GM21526 (cell line): ENCODE results near the gene KLHL30.

Experiments used
- ATAC-seq: cut with Tn5 transposase; IDR thresholded peaks from one replicate; pipeline ENCODE4 v1.9.1; 2021; ENCODE audit warnings: moderate library complexity; ENCODE audit not compliant: unreplicated experiment, low FRiP score

The KLHL30 gene

GRCh38 chr2:238130111-238130695 is 8.3 kb upstream of the KLHL30 start:
- ATAC-seq: no peak

DNA sequence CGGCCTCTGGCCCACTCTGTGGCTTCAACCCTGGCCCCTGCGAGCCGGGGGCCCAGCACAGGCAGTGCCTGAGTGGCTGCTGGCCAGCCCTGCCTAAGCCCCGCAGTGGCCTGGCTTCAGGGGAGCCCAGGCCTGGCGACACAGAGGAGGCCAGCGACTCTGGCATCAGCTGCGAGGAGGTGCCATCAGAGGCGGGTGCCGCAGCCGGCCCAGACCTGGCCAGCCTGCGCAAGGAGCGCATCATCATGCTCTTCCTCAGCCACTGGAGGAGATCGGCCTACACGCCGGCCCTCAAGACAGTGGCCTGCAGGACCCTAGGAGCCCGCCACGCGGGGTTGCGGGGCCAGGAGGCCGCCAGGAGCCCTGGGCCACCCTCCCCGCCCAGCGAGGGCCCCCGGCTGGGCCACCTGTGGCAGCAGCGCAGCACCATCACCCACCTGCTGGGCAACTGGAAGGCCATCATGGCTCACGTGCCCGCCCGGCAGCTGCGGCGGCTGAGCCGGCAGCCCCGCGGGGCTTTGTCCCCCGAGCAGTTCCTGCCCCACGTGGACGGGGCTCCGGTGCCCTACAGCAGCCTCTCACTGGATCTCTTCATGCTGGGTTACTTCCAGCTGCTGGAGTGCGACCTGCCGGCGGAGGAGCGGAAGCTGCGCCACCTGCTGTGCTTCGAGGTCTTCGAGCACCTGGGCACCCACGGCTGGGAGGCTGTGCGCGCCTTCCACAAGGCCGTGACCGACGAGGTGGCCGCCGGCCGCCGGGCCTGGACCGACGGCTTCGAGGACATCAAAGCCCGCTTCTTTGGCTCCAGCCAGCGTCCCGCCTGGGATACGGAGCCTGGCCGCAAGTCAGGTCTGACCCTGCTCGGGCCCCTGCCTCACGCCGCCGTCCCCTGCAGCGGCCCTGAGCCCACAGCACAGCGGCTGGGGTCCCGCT is 7.5 kb upstream of the KLHL30 start:
- ATAC-seq: no peak

GRCh38 chr2:238131761-238132462 is 6.6 kb upstream of the KLHL30 start:
- ATAC-seq: no peak

GRCh38 chr2:238132463-238133450 is 5.7 kb upstream of the KLHL30 start:
- ATAC-seq: no peak

GRCh38 chr2:238133499-238134392 is 4.7 kb upstream of the KLHL30 start:
- no peak for ATAC-seq

- no peak for ATAC-seq
These were observed 4.1 kb upstream of the KLHL30 start for GRCh38 chr2:238134393-238134785.

DNA sequence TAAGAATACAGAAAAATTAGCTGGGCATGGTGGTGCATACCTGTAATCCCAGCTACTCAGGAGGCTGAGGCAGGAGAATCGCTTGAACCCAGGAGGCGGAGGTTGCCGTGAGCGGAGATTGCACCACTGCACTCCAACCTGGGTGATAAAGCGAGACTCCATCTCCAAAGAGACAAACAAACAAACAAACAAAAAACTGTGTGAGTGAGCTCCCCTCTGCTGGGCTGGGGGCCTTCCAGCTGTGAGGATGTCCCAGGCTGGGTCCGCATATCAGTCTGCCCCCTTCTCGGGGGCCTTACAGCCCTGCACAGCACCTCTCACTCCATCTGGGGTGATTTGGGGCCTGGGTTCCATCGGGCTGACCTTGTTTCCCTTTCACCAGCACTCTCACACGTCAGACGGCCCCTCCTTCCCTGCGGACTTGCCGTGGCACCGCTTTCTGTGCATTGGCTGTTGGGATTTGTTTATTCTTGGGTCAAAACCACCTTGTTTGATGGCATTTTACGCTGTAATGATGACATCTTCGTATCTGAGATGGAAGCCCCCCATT is 2.8 kb upstream of the KLHL30 start:
- no peak for ATAC-seq

- ATAC-seq: no peak
These were observed 1.5 kb upstream of the KLHL30 start for GRCh38 chr2:238136820-238137537.

DNA sequence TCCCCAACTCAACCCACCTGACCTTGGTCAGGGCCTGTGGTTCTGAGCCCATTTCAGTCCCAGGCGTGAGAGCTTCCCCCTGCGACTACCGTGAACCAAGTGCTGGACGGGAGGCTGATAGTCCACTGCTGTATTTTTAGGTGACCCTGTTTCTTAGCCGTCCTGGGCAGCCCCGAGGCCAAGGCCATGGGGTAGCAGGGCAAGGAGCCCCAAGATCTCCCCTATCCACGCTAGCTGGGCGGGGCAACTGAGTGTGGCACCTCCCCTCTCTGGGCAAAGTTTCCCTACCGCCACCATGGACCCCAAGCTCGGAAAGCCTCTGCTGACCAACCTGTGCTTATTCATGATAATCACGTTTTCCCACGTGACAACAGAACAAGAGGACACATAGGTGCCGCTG is 583 bp upstream of the KLHL30 start:
- ATAC-seq: no peak

GRCh38 chr2:238139196-238140039 is 950 bp downstream of the KLHL30 start:
- no peak for ATAC-seq

DNA sequence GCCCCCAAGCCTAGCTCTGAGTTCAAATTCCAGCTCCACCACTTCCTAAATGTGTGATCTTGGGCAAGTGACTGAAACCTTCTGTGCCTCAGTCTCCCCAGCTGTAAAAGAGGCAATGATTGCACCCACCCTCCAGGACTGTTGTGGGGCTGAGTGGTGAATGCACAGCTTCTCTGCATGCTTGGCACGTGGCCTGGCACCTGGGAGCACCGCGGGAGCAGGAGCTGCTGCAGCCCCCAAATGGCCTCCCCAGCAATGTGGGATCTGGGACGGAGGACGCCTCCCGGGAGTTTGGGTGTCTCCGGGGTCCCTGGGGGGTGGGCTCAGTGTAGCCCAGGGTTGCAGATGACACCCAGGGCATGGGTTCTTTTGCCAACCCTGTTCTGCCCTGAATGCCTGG is 1.6 kb downstream of the KLHL30 start:
- no peak for ATAC-seq

- no peak for ATAC-seq
These were observed 2.5 kb downstream of the KLHL30 start for GRCh38 chr2:238140721-238141540.

DNA sequence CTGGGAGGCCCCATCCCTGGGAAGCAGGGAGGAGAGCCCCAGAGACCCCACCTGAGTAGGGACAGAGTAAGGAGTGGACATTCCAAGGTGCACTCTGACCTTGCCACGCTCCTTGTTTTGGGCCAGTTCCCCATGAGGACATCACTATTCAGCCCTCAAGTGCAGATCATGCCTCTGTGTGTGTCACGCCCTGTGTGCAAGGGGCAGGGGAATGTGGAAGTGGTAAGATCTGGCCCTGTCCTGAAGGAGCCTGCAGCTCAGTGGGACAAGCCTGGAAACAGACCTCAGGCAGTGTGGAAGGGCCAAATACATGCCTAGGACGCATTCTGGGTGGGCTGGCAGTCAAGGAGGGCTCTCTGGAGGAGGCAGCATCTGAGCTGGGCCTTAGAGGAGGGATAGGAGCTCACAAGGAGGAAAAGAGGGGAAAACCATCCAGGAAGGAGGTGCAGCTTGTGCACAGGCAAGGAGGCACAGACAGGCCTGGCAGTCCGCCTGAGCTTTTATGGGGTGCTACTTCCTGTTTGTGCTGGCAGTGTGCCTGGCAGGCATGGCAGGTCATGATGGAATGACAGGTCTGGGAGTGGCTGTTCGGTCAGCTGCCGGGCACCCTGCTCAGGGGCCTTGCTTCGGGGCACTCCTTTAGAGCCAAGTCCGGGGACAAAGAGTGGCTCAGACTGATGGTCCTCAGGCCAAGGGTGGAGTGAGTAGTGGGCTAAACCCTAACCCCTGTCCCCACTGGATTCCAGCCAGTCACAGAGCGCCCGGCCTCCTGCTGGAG is 3.3 kb downstream of the KLHL30 start:
- no peak for ATAC-seq

DNA sequence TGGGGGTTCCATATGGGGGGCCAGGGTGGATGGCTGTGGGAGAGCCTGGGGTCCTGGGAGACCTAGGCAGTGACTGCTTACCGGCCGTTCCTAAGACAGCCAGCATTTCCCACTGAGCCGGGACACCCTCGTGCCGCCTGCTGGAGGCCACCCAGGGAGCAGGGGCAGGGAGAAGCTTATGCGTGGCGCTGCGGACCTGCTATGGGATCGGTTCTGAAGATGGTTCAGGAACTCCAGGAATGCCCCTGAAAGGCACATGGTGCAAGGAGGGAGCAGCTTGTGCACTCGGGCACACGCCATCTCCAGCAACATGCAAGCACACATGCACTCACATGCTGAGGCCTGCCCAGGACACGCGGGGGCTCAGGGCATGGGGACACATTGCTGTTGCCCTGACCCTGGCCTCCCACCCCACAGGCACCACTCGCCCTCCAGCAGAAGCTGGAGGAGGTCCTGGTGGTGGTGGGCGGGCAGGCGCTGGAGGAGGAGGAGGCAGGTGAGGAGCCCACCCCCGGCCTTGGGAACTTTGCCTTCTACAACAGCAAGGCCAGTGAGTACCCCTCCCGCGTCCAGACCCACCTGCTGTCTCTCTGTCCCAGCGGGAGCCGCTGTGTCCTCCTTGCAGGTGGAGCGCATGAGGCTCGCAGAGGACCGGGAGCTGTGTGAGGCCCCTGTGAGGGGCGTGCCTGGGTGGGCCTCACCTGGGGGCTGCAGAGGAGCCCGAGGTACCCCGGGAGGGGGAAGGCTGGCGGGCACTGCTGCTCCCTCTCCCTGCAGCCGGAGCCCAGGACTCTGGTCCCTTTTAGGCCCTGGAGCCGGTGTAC is 4.1 kb downstream of the KLHL30 start:
- no peak for ATAC-seq
